ENCODE results near the gene PNMA6F.
"Not testable (repeated sequence)": the region's sequence is repeated elsewhere in the genome, so short reads cannot be mapped to it uniquely, and the experiment has no call there.

The PNMA6F gene

DNA sequence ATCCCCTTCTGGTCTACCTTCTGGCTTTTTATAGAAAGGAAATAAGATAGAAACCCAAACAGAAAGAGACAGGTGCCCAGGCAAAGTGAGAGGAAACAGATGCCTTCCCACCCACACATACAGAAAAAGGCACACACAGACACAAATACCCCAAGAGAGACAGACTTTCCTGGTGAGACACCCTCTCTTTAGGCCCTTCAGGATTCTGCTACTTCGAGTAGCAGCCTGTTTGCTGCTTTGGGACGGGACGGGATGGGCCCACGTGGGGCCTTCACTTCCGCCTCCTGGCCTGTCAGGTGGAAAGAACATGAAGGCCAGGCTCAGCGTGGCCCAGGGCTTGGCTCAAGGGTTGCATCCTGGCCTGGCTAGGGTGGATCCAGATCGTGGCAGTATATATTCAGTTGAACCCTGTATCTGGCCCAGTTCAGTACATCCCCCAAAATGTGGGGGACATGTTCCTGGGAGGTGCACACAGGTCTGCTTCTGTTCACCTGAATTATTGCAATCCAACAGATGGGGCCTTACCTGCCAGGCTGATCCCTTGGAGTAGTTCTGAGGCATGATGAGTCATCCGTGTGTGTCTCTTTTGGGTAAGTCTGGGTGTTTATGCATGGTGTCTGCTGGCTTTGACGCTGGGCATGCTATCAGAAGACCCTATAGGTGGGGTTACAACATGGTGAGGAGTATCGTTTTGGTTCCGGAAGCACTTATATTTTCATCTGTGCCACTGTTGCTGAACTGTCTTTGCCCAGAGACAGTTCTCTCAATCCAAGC, 14.7 kb upstream of the PNMA6F start:
- in situ Hi-C loops (cut with MboI; ENCODE audit: low sequenced_read_pairs) = no loop called here

DNA sequence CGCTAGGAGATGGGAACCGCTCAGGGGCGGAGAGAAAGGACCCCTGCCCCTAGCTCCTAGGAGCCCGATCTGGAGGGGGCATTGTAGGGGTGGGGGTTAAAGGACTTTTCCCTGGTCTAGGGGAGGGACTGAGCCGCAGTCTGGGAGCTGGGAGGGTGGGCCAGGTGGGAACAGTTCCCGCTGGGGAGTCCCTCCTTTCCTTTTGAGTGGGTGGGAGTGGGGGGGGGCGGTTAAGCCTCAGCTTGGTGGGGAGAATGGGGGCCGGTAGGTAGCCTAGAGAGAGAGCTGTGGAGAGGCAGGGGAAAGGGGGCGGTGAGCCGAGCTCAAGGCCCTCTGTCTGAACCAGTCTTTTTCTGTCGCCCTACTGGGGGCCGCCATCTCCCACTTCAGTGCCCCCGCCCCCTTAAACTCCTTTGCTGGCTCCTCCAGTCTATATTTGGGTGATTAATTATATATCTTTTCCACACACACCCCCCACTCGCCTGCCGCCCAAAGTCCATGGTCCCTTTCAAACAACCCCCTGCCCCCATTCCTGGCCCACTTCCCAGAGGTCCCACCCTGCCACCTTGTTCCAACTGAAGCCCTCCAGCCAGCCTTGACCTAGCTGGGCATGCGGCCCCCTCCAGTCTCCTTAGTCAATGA, 13.2 kb upstream of the PNMA6F start:
- in situ Hi-C loops (cut with MboI; ENCODE audit: low sequenced_read_pairs) = no loop called here

GRCh38 chrX:153333821-153334653, 12.5 kb upstream of the PNMA6F start, which contains the start of gene ZNF275:
ZNF275 (plus strand) TSS chrX:153334153; CDS start chrX:153336680, 2,527 bp downstream.
- in situ Hi-C loops (cut with MboI; ENCODE audit: low sequenced_read_pairs) = no loop called here

- in situ Hi-C loops (cut with MboI; ENCODE audit: low sequenced_read_pairs) = no loop called here
These were observed 11.7 kb upstream of the PNMA6F start for GRCh38 chrX:153333266-153333665.

DNA sequence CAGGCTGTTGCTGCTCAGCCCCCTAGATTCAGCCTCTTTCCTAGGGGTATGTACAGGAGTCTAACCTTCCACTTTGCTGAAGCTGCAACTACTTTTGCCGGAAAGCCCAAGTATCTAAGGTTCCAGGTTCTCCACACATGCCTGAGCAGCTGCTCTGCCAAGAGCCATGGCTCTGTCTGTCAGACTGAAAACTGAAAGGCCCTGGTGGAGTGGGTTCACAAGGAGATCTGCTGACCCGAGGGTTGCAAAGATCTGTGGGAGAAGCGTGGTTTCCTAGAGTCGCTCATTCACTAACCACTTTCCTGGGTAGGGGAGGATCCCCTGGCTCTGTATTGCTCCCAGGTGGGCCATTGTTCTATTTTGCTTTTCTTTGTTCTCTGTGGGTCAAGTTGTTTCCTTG, 6.0 kb upstream of the PNMA6F start:
- in situ Hi-C loops (cut with MboI; ENCODE audit: low sequenced_read_pairs) = no loop called here

DNA sequence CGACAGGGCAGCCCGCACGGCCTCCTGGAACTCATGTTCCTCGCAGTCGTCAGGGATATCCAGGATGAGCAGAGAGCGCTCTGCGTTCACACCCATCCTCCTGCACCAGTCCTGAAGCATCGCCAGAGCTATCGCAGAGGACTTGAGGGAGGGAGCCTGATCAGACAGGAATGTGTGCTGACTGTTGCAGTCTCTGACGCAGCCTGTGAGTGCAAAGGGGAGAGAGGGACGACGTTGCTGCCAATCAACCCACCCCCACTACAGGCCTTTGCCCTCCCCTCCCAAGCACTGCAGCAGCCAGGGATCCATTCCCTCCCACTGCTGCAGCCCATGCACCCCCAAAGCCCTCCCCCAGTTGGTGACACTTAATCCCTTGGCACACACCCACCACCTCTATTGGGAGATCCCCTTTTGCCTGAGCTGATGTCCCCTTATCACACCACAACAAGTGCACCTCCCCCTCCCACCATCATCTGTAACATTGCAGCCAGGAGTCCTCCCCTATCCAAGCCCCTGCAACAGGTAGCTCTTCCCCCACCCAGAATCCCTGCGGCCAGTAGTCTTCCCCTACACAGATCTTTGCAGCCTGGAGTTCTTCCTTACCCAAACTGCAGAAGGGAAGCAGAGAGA, 897 bp downstream of the PNMA6F start:
- in situ Hi-C loops (cut with MboI; ENCODE audit: low sequenced_read_pairs) = no loop called here

- in situ Hi-C loops (cut with MboI; ENCODE audit: low sequenced_read_pairs) = not testable (repeated sequence)
These were observed 1.5 kb downstream of the PNMA6F start for GRCh38 chrX:153320047-153320443.

- in situ Hi-C loops (cut with MboI; ENCODE audit: low sequenced_read_pairs) = no loop called here
These were observed 2.1 kb downstream of the PNMA6F start for GRCh38 chrX:153319295-153320046.

- in situ Hi-C loops (cut with MboI; ENCODE audit: low sequenced_read_pairs) = no loop called here
These were observed 2.8 kb downstream of the PNMA6F start for GRCh38 chrX:153318811-153319210.

- in situ Hi-C loops (cut with MboI; ENCODE audit: low sequenced_read_pairs) = no loop called here
These were observed 3.4 kb downstream of the PNMA6F start for GRCh38 chrX:153317996-153318722.

GRCh38 chrX:153317306-153317705, 4.3 kb downstream of the PNMA6F start:
- in situ Hi-C loops (cut with MboI; ENCODE audit: low sequenced_read_pairs) = no loop called here

- in situ Hi-C loops (cut with MboI; ENCODE audit: low sequenced_read_pairs) = no loop called here
These were observed 8.7 kb downstream of the PNMA6F start for GRCh38 chrX:153312842-153313241.

- in situ Hi-C loops (cut with MboI; ENCODE audit: low sequenced_read_pairs) = no loop called here
These were observed 9.5 kb downstream of the PNMA6F start for GRCh38 chrX:153312041-153312440.

GRCh38 chrX:153310901-153311300, 10.7 kb downstream of the PNMA6F start:
- in situ Hi-C loops (cut with MboI; ENCODE audit: low sequenced_read_pairs) = no loop called here

- in situ Hi-C loops (cut with MboI; ENCODE audit: low sequenced_read_pairs) = no loop called here
These were observed 14.0 kb downstream of the PNMA6F start for GRCh38 chrX:153307276-153308178.

DNA sequence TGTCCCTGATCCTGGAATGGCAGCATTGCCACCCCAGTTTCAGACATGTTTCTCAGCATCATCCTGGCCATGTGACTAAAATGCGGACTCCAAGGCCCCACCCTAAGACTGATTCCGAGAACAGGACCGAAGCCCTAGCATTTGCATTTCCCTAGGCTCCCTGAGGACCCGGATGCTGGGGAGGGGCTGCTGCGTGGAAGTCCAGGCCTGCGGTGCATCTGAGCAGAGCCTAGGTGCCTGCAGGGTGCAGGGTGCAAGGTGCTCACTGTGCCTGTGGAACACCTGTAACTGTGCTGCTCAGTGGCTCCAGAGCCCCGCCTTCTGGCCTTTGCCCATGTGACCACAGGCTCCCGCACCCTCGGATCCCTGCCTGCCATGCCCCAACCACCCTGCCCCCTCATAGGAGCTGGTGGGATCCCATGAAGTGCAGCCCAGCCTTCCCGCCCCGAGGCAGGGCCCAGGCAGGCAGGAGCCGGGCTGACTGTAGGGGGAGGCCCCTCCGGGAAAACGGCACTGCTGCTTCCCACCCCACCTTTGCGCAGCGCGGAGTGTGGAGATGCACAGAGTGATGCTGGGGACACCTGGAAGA, 14.9 kb downstream of the PNMA6F start:
- in situ Hi-C loops (cut with MboI; ENCODE audit: low sequenced_read_pairs) = no loop called here

GRCh38 chrX:153305972-153306371, 15.6 kb downstream of the PNMA6F start:
- in situ Hi-C loops (cut with MboI; ENCODE audit: low sequenced_read_pairs) = no loop called here

GRCh38 chrX:153304988-153305736, 16.4 kb downstream of the PNMA6F start:
- in situ Hi-C loops (cut with MboI; ENCODE audit: low sequenced_read_pairs) = no loop called here
